ENCODE measurements around the gene PICALM. TPM values are rescaled to one million over a fixed set of nuclear protein-coding genes. Genes with fewer than 3 reads are reported as not detected.
"Not testable (repeated sequence)": the region's sequence is repeated elsewhere in the genome, so short reads cannot be mapped to it uniquely, and the experiment has no call there.

The PICALM gene
- polyA plus RNA-seq, 2 of the 4 experiments (the other 2 are of a cell fraction), result 113 to 195 TPM

DNA sequence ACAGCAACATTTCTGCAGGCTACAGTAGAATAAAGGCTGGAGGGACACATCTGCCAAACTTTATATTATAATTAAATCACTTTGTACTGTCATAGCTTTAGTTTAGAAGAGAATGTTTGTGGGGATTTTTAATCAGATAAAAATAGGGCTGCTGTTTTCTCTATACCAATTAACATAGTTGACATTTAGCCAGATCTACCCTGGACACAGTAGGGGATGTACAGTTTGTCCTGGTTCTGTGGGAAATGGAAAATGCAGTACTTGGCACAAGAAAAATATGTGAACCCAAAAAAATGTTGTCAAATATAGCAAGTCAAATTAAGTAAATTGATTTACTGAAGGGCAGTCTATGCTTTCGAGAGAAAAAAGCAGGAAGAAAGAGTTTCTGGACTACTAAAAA is 20.8 kb upstream of the PICALM start (continued):
- TF ChIP-seq FOSL2 (IDR thresholded peaks at IDR 0.05) (no peak), FOSL2 (CRISPR knock-in tag; IDR thresholded peaks at IDR 0.05) (no peak), POLR2A (IDR thresholded peaks at IDR 0.05; ENCODE audit: low read length) (no peak)

DNA sequence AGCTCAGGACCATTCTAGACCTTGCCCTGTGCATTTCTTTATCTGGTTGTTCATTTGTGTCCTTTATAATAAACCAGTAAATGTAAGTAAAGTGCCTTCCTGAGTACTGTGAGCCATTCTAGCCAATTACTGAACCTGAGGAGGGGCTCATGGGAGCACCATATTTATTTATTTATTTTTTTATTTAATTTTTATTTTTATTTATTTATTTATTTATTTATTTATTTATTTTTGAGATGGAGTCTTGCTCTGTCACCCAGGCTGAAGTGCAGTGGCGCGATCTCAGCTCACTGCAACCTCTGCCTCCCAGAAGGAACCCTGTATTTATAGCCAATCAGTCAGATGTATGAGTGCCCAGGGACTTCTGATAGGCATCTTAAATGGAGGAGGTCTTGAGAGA is 18.8 kb upstream of the PICALM start:
- ATAC-seq; H3K9me3 ChIP-seq; H3K4me3 ChIP-seq; DNase-seq (ENCODE audit: low read depth in 1 of 2, low spot score in 1 of 2); POLR2A ChIA-PET; H3K4me2 ChIP-seq; FAIRE-seq; H3K27ac ChIP-seq; H3K4me1 ChIP-seq: not testable (repeated sequence)
- 94% methylated on average over 2 of the region's 2 CpGs for WGBS (ENCODE audit: missing lambda C conversion rate)
- CTCF ChIA-PET, result interaction anchor here (0.7 kb wide), 1 partner anchor 46 kb away, joined by 3 read pairs; no protein-coding TSS in a partner anchor
- TF ChIP-seq ZC3H11A (IDR thresholded peaks at IDR 0.05), result peak; percentile 27; the same call in 1 of the 2 replicates

DNA sequence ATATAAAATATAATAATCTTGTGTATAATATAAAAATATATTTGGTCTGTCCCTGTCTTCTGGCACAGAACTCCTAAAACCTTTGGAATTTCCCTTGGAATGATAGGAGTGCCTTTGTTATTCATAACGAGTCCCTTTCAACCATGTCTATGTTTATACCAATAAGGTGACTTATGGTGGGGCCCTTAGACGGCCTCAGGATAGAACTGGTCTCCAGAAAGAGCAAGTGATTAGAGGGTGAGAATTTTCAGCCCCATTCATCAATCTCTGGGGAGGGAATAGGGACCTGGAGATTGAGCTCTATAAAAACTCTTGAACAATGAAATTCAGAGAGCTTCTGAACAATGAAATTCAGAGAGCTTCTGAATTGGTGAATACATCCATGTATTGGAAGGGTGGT is 18.4 kb upstream of the PICALM start:
- Histone ChIP-seq H3K4me3 (no peak overlapping the region), H3K4me2 (no peak overlapping the region), H3K9me3 (no peaks in the 10 kb centered on the region), H3K27ac (no peak overlapping the region), H3K4me1 (no peaks in the 10 kb centered on the region)
- ATAC-seq (no peak), DNase-seq (ENCODE audit: low read depth in 1 of 2, low spot score in 1 of 2) (no peak), FAIRE-seq (no peak)
- WGBS (ENCODE audit: missing lambda C conversion rate), result 38% methylated on average over 2 of the region's 2 CpGs
- ChIA-PET POLR2A (no interaction called here), CTCF (interaction anchor here (0.7 kb wide), 1 partner anchor 46 kb away, joined by 3 read pairs; no protein-coding TSS in a partner anchor)
- TF ChIP-seq, protein P1, sequence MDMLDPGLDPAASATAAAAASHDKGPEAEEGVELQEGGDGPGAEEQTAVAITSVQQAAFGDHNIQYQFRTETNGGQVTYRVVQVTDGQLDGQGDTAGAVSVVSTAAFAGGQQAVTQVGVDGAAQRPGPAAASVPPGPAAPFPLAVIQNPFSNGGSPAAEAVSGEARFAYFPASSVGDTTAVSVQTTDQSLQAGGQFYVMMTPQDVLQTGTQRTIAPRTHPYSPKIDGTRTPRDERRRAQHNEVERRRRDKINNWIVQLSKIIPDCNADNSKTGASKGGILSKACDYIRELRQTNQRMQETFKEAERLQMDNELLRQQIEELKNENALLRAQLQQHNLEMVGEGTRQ (IDR thresholded peaks at IDR 0.05), result no peak
- TF ChIP-seq EHMT2 (IDR thresholded peaks at IDR 0.05; ENCODE audit: low read depth), result no peak
- no peak for TF ChIP-seq NPAS2 (CRISPR knock-in tag; IDR thresholded peaks at IDR 0.05; ENCODE audit: borderline replicate concordance)
- no peak for TF ChIP-seq CHD2 (IDR thresholded peaks at IDR 0.05; ENCODE audit: low read length, partially characterized antibody)
- TF ChIP-seq RARB (CRISPR knock-in tag; IDR thresholded peaks at IDR 0.05), result no peak
- TF ChIP-seq, protein P2, sequence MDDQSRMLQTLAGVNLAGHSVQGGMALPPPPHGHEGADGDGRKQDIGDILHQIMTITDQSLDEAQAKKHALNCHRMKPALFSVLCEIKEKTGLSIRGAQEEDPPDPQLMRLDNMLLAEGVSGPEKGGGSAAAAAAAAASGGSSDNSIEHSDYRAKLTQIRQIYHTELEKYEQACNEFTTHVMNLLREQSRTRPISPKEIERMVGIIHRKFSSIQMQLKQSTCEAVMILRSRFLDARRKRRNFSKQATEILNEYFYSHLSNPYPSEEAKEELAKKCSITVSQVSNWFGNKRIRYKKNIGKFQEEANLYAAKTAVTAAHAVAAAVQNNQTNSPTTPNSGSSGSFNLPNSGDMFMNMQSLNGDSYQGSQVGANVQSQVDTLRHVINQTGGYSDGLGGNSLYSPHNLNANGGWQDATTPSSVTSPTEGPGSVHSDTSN (IDR thresholded peaks at IDR 0.05), result no peak
- no peak for TF ChIP-seq HDAC2 (IDR thresholded peaks at IDR 0.05)
- TF ChIP-seq, protein P3, sequence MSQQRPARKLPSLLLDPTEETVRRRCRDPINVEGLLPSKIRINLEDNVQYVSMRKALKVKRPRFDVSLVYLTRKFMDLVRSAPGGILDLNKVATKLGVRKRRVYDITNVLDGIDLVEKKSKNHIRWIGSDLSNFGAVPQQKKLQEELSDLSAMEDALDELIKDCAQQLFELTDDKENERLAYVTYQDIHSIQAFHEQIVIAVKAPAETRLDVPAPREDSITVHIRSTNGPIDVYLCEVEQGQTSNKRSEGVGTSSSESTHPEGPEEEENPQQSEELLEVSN (IDR thresholded peaks at IDR 0.05; ENCODE audit: borderline replicate concordance, low read depth), result no peak
- TF ChIP-seq FOSL2 (IDR thresholded peaks at IDR 0.05), result no peak
- no peak for TF ChIP-seq FOSL2 (CRISPR knock-in tag; IDR thresholded peaks at IDR 0.05)
- TF ChIP-seq, protein P4, sequence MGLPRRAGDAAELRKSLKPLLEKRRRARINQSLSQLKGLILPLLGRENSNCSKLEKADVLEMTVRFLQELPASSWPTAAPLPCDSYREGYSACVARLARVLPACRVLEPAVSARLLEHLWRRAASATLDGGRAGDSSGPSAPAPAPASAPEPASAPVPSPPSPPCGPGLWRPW (IDR thresholded peaks at IDR 0.05), result no peak
- no peak for TF ChIP-seq MAZ (IDR thresholded peaks at IDR 0.05; ENCODE audit: borderline replicate concordance, low read depth, low read length)
- no peak for TF ChIP-seq RCOR1 (IDR thresholded peaks at IDR 0.05; ENCODE audit: low read depth, low read length)
- TF ChIP-seq ZFP36 (IDR thresholded peaks at IDR 0.05; ENCODE audit: borderline replicate concordance, partially characterized antibody), result no peak
- TF ChIP-seq HOXA7 (CRISPR knock-in tag; IDR thresholded peaks at IDR 0.05), result no peak

DNA sequence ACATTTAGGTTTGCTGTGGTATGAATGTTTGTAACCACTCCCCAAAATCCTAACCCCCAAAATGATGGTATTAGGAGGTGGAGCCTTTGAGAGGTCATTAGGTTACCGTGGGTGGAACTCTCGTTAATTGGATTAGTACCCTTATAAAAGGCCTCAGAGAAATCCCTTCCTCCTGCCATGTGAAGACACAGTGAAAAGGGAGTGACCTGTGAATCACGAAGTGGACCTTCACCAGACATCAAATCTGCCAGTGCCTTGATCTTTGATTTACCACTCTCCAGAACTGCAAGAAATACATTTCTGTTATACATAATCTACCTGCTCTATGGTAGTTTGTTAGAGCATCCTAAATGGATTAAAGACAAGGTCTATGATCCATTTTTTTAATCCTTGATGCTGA is 12.6 kb upstream of the PICALM start:
- Histone ChIP-seq H3K4me1 (no peaks in the 10 kb centered on the region), H3K9me3 (no peaks in the 10 kb centered on the region), H3K4me2 (no peak overlapping the region), H3K4me3 (no peak overlapping the region), H3K27ac (no peak overlapping the region)
- ATAC-seq (no peak), FAIRE-seq (no peak), DNase-seq (ENCODE audit: low read depth in 1 of 2, low spot score in 1 of 2) (no peak)
- ChIA-PET POLR2A (no interaction called here), CTCF (no interaction called here)
- no peak for TF ChIP-seq TP53 (CRISPR knock-in tag; IDR thresholded peaks at IDR 0.05)
- no peak for TF ChIP-seq RCOR1 (IDR thresholded peaks at IDR 0.05; ENCODE audit: low read depth, low read length)
- TF ChIP-seq EHMT2 (IDR thresholded peaks at IDR 0.05; ENCODE audit: low read depth), result no peak
- TF ChIP-seq ZNF302 (CRISPR knock-in tag; IDR thresholded peaks at IDR 0.05), result no peak
- TF ChIP-seq, protein P5, sequence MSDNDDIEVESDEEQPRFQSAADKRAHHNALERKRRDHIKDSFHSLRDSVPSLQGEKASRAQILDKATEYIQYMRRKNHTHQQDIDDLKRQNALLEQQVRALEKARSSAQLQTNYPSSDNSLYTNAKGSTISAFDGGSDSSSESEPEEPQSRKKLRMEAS (IDR thresholded peaks at IDR 0.05), result no peak
- TF ChIP-seq JUN (IDR thresholded peaks at IDR 0.05), result no peak
- TF ChIP-seq EP300 (IDR thresholded peaks at IDR 0.05), result no peak
- no peak for TF ChIP-seq CBX2 (IDR thresholded peaks at IDR 0.05; ENCODE audit: borderline replicate concordance, low read depth)
- TF ChIP-seq, protein P6, sequence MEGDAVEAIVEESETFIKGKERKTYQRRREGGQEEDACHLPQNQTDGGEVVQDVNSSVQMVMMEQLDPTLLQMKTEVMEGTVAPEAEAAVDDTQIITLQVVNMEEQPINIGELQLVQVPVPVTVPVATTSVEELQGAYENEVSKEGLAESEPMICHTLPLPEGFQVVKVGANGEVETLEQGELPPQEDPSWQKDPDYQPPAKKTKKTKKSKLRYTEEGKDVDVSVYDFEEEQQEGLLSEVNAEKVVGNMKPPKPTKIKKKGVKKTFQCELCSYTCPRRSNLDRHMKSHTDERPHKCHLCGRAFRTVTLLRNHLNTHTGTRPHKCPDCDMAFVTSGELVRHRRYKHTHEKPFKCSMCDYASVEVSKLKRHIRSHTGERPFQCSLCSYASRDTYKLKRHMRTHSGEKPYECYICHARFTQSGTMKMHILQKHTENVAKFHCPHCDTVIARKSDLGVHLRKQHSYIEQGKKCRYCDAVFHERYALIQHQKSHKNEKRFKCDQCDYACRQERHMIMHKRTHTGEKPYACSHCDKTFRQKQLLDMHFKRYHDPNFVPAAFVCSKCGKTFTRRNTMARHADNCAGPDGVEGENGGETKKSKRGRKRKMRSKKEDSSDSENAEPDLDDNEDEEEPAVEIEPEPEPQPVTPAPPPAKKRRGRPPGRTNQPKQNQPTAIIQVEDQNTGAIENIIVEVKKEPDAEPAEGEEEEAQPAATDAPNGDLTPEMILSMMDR (IDR thresholded peaks at IDR 0.05), result no peak
- no peak for TF ChIP-seq NPAS2 (CRISPR knock-in tag; IDR thresholded peaks at IDR 0.05; ENCODE audit: borderline replicate concordance)
- no peak for TF ChIP-seq MAZ (IDR thresholded peaks at IDR 0.05; ENCODE audit: borderline replicate concordance, low read depth, low read length)
- TF ChIP-seq BHLHE40 (IDR thresholded peaks at IDR 0.05; ENCODE audit: low read depth, low read length), result no peak
- TF ChIP-seq CBX8 (IDR thresholded peaks at IDR 0.05), result no peak
- 61% methylated on average over 3 of the region's 3 CpGs for WGBS (ENCODE audit: missing lambda C conversion rate)

Data from A549 (cell line).